HepG2 (cell line): ENCODE measurements around the gene VARS1. TPM values are rescaled to one million over a fixed set of nuclear protein-coding genes. Genes with fewer than 3 reads are reported as not detected.
A peak's percentile ranks its signal among the peaks of the same experiment; 100 is the strongest.

Experiments
- ATF4 ChIP-seq, 2 experiments: fragments of 450-650 bp in 1 of 2; sonication (generic) in 1 of 2; formaldehyde crosslinking; IDR thresholded peaks; 2 replicates each; pipeline versions ENCODE4 v1.5.0 to v1.8.0; 2020 to 2022; ENCODE audit warnings: mild to moderate bottlenecking in 1 of 2, missing genetic modification reagents in 1 of 2
- CHD4 ChIP-seq: fragments of 200-600 bp; sonication (generic); IDR thresholded peaks from 2 replicates; pipeline ENCODE4 v1.7.0; 2017; ENCODE audit warnings: mild to moderate bottlenecking, low read length, borderline replicate concordance
- FOXK1 ChIP-seq: sonication (generic); formaldehyde crosslinking; IDR thresholded peaks from 2 replicates; pipeline ENCODE4 v1.4.0; 2020; ENCODE audit warnings: low read depth, missing genetic modification reagents, borderline replicate concordance
- HOXA3 ChIP-seq: sonication (generic); formaldehyde crosslinking; IDR thresholded peaks from 2 replicates; pipeline ENCODE4 v1.5.0; 2020; ENCODE audit warnings: missing genetic modification reagents
- IRF9 ChIP-seq: sonication (generic); formaldehyde crosslinking; IDR thresholded peaks from 2 replicates; pipeline ENCODE4 v1.8.0; 2022; ENCODE audit warnings: missing genetic modification reagents, mild to moderate bottlenecking, borderline replicate concordance
- JUNB ChIP-seq: sonication (generic); formaldehyde crosslinking; IDR thresholded peaks from 2 replicates; pipeline ENCODE4 v1.8.0; 2022; ENCODE audit warnings: missing genetic modification reagents, mild to moderate bottlenecking, borderline replicate concordance
- KAT7 ChIP-seq: IDR thresholded peaks from 2 replicates; pipeline ENCODE4 v1.6.1; 2018; ENCODE audit warnings: borderline replicate concordance, missing compliant biosample characterization
- KDM2A ChIP-seq: sonication (generic); formaldehyde crosslinking; IDR thresholded peaks from 2 replicates; pipeline ENCODE4 v1.4.0; 2020; ENCODE audit warnings: low read depth, missing genetic modification reagents, borderline replicate concordance
- KLF12 ChIP-seq: sonication (generic); formaldehyde crosslinking; IDR thresholded peaks from 2 replicates; pipeline ENCODE4 v1.4.0; 2020; ENCODE audit warnings: missing genetic modification reagents, borderline replicate concordance
- MEF2D ChIP-seq: sonication (generic); formaldehyde crosslinking; IDR thresholded peaks from 2 replicates; pipeline ENCODE4 v1.5.1; 2020; ENCODE audit warnings: mild to moderate bottlenecking, missing genetic modification reagents
- NFE2L1 ChIP-seq: sonication (generic); formaldehyde crosslinking; IDR thresholded peaks from 2 replicates; pipeline ENCODE4 v1.4.0; 2020; ENCODE audit warnings: missing genetic modification reagents, mild to moderate bottlenecking, borderline replicate concordance
- PRDM10 ChIP-seq: sonication (generic); formaldehyde crosslinking; IDR thresholded peaks from 2 replicates; pipeline ENCODE4 v1.4.0; 2020; ENCODE audit warnings: low read depth, missing genetic modification reagents
- RAD51 ChIP-seq: fragments of 450-650 bp; IDR thresholded peaks from 2 replicates; pipeline ENCODE4 v1.6.1; 2016; ENCODE audit warnings: borderline replicate concordance
- SCMH1 ChIP-seq: sonication (generic); formaldehyde crosslinking; IDR thresholded peaks from 2 replicates; pipeline ENCODE4 v1.9.0; 2021; ENCODE audit warnings: missing genetic modification reagents, mild to moderate bottlenecking, borderline replicate concordance
- SNAPC4 ChIP-seq: sonication (generic); formaldehyde crosslinking; IDR thresholded peaks from 2 replicates; pipeline ENCODE4 v1.4.0; 2020; ENCODE audit warnings: mild to moderate bottlenecking, missing genetic modification reagents
- ZNF317 ChIP-seq: sonication (generic); formaldehyde crosslinking; IDR thresholded peaks from 2 replicates; pipeline ENCODE4 v1.5.0; 2020; ENCODE audit warnings: mild to moderate bottlenecking, missing genetic modification reagents
- ZNF333 ChIP-seq: sonication (generic); formaldehyde crosslinking; IDR thresholded peaks from 2 replicates; pipeline ENCODE4 v1.4.0; 2020; ENCODE audit warnings: mild to moderate bottlenecking, missing genetic modification reagents, borderline replicate concordance
- ZNF33A ChIP-seq: sonication (generic); formaldehyde crosslinking; IDR thresholded peaks from 2 replicates; pipeline ENCODE4 v1.5.1; 2020; ENCODE audit warnings: missing genetic modification reagents, mild to moderate bottlenecking, moderate library complexity, borderline replicate concordance
- ZNF460 ChIP-seq: sonication (generic); formaldehyde crosslinking; IDR thresholded peaks from 2 replicates; pipeline ENCODE4 v1.5.1; 2020; ENCODE audit warnings: missing genetic modification reagents, mild to moderate bottlenecking, borderline replicate concordance
- ZNF747 ChIP-seq: sonication (generic); formaldehyde crosslinking; IDR thresholded peaks from 2 replicates; pipeline ENCODE4 v1.8.1; 2023; ENCODE audit warnings: missing genetic modification reagents, mild to moderate bottlenecking, borderline replicate concordance
- polyA plus RNA-seq, 8 experiments: library from polyadenylated mRNA; depleted of rRNA in 3 of 8; stranded (reverse) in 7 of 8; unstranded in 1 of 8; fragments of >200 nt; fragmentation: Illumina TruSeq in 4 of 8; extraction: Trizol in 4 of 8; gene quantifications; 2 replicates each; pipeline versions ENCODE4 v1.2.1 to v1.2.3, GENCODE V29; 2011 to 2016; ENCODE audit warnings: low read depth in 4 of 8, missing spikeins in 1 of 8, mixed read lengths in 1 of 8; ENCODE audit not compliant: insufficient read depth in 1 of 8
- total RNA-seq, 5 experiments: library from RNA; depleted of rRNA; stranded (reverse); fragments of >200 nt; fragmentation: Illumina TruSeq; extraction: Trizol; gene quantifications; 2 replicates each; pipeline ENCODE4 v1.2.3, GENCODE V29; 2016; ENCODE audit warnings: low read depth in 1 of 5

Gene VARS1
- total and polyA plus RNA-seq, 2 of the 13 experiments (the other 11 are each of a cell fraction or from before 2014, with no cell fraction given), result 14.7 to 56.1 TPM

- TF ChIP-seq ATF4 (CRISPR knock-in tag; IDR thresholded peaks at IDR 0.05), result no peak
- TF ChIP-seq CHD4, result no peak
- no peak for TF ChIP-seq KAT7 (CRISPR knock-in tag)
- TF ChIP-seq KLF12 (CRISPR knock-in tag), result no peak
- 0 out of 2 replicates have a peak, but pooled peaks have one; percentile 23 for TF ChIP-seq KDM2A (CRISPR knock-in tag)
- no peak for TF ChIP-seq PRDM10 (CRISPR knock-in tag)
- no peak for TF ChIP-seq ZNF460 (CRISPR knock-in tag)
- TF ChIP-seq MEF2D, result no peak
- TF ChIP-seq ZNF333 (CRISPR knock-in tag), result no peak
- TF ChIP-seq ZNF747 (CRISPR knock-in tag), result no peak
- TF ChIP-seq SNAPC4 (CRISPR knock-in tag), result no peak
- TF ChIP-seq RAD51, result no peak
- peak; percentile 45; the same call in 1 of the 2 replicates for TF ChIP-seq HOXA3
- TF ChIP-seq SCMH1 (CRISPR knock-in tag), result no peak
- no peak; the same call in 1 of the 2 replicates for TF ChIP-seq IRF9 (CRISPR knock-in tag)
- no peak for TF ChIP-seq NFE2L1 (CRISPR knock-in tag)
- TF ChIP-seq JUNB (CRISPR knock-in tag), result no peak
- TF ChIP-seq FOXK1, result no peak
- no peak for TF ChIP-seq ZNF33A
- no peak for TF ChIP-seq ZNF317 (CRISPR knock-in tag)
Observed at GRCh38 chr6:31778193-31778592, 17.4 kb downstream of the VARS1 start (continued).
